ENCODE results near the gene ZNF664.

The ZNF664 gene

DNA sequence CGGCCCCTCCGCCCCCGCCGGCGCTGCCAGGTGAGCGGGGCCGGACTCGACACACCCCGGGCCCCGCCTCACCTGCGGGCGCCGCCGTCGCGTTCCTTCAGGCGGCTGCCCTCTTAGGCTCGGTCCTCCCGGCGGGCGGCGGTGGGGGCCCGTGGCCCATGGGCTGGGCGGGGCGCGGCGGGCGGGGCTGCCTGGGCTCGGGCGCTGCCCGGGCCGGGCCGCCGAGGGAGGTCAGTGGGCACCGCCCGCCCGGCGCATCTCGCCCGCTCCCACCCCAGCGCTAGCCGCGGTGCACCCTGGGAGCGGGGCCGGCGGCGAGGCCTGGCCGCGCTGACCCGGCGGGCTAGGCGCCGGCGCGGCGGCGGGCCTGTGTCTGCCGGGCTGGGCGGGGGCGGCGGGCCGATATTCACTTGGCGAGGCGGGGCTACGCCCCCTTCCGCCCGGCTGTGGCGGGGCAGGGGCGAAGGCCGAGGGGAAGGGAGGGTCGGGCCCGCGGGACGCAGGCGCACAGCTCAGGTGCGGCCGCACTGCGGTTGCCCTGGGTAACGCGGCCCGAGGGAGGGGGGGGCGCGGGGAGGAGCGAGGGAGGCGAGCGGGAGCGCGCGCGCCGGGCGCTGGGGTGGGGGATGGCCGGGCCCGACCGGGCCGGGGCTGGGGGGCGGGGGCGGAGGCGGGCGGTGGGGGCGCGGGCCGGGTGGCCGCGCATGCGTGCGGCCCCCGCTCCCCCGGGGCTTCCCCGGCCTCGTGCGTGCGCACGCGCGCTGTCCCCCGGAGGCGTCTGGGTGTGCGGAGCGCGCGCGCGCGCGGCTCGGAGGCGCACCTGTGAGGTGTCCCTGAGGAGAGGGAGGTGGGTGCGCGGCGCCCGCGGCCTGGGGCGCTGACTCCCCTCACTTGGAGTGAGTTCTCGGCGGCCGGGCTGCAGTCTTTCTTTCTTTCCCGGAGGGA is at the start of gene ZNF664, which contains the start of gene CCDC92:
ZNF664 (plus strand) TSS at position 759 of the 945 bp plus-strand sequence. CDS start 38,930 bp downstream, outside the sequence.
CCDC92 (minus strand) TSS at position 375 of the 945 bp plus-strand sequence. CDS start 28,526 bp downstream, outside the sequence.
- peak; percentile 95 for DNase-seq

DNA sequence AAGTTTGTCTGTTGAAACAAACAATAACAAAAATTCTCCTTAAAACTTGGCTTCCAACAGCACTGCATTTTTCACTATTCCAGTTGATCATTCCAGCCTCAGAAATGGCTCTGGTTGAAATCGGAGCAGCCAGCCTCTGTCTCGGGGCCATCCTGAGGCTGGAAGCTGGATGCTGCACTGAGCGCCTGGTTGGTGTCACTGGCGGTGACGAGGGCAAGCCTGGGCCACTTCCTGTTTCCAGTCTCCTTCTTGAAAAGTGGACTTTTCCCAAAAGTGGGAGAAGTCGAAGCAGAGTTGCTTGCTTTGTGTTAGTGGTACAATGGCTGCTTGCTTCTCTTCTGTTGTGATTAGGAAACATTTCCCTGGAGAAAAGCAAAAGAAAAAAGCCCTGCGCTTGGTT is 49.1 kb upstream of the ZNF664 start:
- no peak for DNase-seq

DNA sequence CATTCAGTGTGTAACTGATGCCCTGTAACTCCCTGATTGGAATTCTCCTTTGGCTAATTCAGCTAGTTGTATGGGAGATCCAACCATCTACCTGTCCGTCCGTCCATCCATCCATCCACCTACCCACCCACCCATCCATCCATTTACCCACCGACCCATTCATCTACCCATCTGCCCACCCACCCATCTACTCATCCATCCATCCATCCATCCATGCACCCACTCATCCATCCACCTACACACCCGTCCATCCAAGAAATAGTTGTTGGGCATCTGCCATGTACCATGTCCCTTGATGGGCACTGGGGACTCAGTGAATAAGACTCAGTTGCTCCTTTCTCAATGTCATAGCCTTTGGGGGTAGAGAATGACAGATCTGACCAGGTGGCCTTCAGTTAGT is 48.5 kb upstream of the ZNF664 start:
- no peak for DNase-seq

DNA sequence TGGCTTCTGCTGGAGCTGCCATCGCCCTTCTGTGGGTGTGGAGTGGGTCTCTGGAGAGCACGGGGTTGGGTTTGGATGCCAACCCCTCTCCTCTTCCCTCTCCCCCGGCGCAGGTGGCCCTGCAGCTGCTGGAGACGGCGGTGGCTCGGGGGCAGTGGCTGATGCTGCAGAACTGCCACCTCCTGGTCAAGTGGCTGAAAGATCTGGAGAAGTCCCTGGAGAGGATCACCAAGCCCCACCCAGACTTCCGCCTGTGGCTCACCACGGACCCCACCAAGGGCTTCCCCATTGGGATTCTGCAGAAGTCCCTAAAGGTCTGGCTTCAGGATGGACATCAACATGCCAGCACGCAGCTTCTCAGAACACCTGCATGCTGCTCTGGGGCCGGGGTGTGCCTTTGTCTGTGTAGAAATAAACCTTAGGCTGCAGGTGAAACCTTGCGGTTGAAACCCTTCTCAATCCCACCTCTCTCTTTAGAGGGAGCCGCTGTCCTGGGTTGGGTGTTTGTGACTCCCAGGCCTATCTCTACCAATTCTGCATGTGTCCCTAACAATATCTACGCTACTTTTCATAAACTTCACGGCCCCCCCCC is 44.6 kb upstream of the ZNF664 start:
- no peak for DNase-seq

DNA sequence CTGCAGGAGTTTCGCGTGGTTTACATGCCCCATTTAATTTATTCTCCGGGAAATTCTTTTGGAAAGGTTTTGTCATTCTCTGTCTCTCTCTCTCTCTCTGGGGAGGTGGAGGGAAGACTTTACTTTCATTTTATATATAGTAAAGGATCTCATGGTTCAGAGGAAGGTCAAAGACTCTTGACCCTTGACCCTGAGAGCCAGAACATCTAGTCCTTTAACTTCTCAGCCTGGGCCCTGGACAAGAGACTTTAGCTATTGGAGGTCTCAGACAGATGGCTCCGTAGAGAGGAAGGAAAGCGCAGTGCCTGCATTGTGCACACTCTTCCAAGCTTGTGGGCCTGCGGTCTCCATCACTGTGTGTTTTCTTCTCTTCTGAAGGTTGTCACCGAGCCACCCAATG is 44.1 kb upstream of the ZNF664 start:
- DNase-seq, result no peak

DNA sequence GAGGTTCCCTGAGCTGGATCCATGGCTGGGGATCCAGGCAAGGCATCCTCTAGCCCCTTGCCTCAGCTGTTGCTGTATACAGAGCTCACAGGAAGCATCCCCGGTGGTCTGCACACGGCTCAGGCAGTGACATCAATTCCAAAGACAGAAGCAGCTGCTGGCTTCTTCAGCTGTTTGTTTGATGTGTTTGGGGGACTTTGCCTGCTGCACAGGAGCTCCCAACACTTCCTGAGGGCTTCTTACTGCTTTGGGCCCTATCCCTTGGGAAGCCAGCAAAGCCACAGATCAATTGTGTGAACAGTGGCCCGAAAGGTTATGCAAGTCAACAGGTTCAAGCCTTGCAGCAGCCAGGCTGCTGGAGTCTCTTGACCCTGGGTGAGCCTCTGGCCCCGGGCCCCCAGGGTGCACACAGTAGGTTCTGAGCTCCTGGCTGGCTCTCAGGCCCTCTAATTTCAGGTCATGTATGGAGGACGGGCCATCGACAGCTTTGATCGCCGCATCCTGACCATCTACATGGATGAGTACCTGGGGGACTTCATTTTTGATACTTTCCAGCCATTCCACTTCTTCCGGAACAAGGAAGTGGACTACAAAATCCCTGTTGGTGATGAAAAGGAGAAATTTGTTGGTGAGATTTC is 43.0 kb upstream of the ZNF664 start:
- DNase-seq, result no peak

DNA sequence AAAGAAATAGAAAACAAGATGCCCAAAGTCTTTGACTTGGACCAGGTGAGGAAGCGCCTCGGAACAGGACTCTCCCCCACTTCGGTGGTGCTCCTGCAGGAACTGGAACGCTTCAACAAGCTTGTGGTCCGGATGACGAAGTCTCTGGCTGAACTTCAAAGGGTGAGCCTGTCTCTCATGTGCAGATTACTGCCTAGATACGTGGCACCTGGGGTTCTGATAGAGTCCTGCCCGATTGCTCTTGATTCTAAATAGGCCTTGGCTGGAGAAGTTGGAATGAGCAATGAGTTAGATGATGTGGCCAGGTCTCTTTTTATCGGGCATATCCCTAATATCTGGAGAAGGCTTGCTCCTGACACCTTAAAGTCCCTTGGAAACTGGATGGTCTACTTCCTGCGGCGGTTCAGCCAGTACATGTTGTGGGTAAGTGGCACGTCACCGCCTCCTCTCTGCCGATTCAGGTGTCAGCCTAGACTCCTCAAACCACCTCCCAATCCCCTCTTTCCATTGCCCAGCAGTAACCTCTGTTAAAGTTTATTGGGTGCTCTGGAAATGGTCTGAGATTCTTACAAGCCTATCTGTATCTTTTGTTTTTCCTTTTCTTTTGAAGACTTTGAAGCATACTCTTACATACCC is 41.2 kb upstream of the ZNF664 start:
- peak; percentile 13 for DNase-seq

DNA sequence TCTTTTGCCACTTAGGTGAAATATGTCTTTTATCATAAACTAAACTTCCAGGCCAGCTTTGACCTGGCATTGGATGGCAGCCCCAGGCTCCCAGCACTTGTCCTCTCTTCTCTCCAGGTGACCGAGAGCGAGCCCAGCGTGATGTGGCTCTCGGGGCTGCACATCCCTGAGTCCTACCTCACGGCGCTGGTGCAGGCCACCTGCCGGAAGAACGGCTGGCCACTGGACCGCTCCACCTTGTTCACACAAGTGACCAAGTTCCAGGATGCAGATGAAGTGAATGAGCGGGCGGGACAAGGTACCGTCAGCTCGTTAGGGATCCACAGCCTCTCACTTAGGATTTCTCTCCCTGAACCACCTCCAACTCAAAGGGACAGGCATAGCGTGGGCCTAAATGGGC is 39.8 kb upstream of the ZNF664 start:
- no peak for DNase-seq

DNA sequence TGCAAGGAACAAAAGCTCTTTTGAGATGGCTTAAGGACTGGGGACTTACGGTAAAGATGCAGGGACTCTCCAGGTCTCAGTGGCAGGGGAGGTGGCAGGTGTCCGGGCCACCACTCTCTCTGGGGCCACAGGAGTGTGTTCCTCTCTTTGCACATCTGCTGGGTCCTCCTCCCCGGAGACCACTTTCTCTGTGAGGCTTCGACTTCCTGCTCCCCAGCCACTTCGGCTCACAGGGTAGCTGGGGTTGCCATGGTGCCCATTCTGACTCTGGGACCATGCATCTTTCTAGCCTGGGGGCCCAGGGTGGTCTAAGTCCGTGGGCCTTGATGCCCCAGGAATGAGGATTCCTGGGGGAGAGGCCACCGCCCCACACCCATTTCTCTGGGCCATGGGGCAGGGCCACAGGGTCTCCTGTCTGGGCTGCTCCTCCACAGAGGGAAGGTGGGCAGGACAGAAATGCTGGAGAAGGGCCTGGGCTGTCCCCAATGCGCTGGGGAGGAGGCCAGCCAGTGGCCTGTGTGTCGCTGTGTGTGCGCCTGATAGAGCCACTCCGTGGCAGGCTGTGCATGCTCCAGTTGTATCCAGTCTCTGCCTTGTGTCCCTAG is 38.9 kb upstream of the ZNF664 start:
- no peak for DNase-seq

DNA sequence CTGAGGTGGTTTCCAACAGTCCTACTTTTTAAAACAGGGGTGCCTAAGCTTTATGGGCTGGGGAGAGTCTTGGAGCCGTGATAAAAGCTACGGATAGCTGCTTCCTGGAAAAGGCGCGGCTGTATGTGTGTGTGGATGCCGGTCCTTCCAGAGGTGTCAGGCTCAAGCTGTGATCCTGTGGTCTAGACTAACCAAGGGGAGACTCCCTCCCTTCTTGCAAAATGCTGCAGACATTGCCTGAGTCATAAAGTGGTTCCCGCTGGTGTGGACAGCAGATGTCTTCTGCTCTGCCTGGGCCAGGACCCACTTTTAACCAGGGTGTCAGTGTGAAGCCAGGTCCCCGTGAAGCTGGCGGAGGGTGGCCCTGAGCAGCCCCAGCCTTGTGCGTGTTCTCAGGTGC is 38.2 kb upstream of the ZNF664 start:
- DNase-seq, result no peak

DNA sequence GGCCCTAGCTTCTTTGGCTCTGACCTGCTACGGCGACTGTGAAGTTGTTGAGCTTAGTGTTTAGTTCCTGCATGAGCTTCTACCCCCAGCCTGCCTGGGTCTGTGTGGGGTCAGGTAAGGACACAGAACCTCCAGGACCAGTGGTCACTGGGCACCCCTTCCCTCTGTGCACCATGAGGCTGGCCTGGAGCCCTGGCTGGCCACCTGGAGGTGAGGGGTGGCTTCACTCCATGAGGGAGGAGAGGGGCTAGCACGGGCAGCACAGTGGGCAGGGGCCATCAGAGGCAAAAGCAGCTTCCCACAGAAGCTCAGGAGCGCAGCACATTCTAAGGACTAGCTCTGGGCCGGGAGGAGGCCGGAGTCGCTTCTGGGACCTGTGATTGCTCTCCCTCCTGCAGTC is 37.1 kb upstream of the ZNF664 start:
- DNase-seq, result no peak

DNA sequence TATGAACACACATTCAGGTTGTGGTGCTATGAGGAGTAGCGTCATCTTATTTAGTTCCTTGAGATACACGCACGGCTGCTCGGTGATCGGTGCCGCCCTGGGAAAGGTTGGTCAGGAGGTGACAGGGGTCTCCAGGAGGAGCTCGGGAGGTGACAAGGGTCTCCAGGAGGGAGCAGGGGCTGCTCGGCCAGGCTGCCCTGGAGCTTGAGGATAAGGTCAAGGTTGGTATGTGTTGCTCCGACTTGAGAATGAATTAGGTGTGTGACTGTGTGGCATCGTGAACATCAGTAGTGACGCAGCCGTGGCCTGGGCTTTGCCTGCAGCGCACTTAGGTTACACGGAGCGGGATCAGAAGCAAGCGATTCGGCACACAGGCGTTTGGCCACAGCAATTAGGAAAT is 36.5 kb upstream of the ZNF664 start:
- no peak for DNase-seq

DNA sequence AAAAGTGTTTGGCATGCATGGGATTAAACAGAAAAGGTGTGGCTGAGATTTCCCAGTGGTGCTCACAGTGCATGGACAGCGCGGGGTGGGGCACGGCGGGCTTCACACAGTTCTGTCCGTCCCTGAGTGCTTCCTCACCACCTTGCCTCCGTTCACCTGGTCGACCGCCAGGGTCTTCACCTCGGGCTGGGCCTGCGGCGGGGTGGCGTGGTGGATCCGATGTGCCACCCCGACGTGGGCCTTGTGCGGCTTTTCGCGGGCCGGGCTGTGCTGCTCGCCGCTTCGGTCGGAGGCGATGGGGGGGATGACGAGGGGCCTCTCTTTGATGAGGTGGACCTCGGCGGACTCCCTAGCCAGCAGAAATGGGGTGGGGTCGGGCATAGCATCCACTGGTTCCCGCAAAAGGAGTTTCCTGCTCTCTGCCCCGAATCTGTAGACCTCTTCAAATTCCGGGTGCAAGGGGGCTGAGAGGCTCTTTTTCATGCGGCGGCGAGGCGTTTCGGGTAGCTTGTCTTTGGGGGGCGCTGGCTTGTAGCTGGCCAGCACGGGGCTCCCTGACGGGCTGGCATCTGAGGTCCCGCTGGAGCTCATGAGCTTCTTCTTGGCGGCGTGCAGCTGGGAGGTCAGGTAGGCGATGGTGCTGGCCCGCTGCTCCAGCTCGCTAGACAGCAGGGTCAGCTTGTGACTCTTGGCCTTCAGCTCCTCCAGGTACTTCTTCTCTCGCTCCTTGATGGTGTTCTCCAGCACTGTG is 35.9 kb upstream of the ZNF664 start:
- no peak for DNase-seq

DNA sequence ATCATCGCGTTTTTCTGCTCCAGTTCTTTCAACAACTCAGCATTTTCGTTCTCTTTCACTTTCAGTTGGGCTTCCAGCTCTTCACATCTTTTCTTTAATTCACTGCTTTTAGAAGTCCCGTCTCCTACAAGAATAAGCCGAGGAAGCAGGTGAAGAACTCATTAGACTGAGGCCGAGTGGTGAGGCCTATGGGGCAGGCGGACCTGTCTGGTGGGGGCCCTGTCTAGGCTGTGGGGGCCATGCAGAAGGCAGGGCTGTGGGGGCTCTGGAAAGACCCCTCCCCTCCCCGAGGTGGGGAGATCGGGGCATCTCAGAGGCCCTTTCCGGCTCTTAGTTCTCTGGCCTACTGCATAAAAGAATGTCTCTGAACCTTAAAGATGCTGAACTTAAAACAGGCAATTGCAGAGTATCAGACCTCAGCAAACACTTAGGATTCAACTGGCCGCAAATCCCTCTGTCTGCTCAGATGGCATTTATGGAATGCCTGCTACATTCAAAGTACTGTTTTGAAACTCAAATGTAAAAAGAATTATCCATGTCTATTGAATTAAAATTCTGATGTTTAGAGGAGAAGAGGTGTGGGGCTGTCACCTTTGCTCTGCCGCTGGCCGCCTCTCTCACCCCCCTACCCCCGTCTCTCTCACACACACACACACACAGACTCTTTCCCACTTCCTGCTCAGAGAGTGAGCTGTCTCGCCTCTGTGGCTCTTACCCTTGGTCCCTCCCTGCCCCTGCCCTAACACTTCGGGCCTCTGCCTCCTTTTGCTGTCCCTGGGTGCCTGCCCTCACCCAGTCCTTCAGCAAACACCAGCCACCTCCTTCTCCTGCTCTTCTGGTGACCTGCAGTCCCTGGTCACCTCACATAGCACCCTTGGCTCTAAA is 35.1 kb upstream of the ZNF664 start:
- DNase-seq, result peak; percentile 16

DNA sequence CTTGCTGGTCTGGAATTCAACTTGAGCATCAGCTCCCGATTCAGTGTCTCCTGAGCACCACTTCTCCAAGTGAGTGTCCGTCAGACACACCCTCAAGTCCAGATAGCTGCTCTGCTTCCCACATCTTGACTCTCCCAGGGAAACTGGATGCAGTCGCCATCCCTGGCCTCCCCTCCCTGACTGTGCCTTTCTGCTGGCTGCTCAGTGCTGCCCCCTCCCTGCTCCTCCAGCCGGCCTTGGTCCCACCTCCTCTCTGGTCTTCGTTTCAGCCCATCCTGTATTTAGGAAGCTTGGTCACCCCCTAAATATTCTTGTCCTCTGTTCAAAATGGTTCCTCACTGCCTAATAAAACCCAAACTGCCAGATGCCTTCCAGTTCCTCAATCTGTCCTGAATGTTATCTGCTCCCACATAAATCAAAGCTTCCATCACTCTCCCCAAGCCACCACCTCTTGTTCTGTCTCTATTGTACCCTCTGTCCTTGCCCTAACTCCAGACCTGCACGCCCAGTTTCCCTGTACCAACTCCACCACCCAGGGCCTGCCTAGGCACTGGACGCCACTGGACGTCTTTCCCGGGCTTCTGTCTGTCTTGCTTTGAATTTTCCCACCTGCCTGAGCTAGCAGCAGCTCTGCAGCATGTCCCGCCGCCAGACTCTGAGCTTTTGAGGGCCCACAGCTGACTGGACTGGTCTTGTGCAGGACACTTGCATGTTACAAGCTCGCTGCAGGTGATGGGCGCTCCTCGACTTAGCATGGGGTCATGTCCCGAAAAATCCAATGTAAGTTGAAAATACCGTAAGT is 34.1 kb upstream of the ZNF664 start:
- no peak for DNase-seq

DNA sequence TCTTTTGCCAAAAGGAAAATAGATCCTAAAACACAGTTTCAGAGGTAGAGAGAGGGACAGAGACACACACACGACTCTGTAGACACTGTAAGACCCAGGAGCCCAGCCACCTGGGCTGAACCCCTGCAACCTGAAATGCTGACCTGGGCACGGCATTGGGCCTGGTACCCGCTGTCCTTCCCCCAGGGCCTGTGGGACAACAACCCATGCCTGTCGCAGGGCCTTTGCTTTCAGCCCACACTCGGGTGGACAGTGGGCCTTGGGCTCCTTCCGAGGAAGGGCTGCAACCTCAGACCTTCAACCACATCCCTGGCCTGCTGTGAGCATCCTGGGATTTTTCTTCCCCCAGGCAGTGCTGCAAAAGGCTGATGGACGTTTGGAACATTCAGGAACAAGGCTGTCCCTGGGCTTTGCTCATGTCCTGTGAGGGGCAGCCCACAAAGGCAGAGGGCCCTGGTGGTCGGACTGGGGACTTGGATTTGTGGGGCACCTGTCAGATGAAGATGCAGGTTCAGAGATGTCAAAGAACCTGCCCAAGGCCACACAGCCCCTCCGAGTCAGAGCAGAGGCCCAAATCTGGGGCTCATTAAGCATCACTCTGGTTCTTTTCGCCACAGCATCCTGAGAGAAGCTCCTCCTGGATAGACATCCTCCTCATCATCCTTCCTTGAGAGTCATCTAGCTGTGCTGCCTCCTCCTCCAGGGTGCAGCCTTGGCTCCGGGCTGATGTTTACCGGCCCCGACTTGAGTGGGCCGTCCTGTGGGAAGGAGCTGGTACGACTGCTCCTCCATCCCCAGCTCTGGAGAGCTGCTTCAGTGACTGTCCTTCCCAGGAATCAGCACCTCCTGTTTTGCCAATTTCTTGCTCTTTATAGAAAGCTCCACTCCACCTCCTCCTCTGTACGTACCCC is 33.0 kb upstream of the ZNF664 start:
- DNase-seq, result no peak

DNA sequence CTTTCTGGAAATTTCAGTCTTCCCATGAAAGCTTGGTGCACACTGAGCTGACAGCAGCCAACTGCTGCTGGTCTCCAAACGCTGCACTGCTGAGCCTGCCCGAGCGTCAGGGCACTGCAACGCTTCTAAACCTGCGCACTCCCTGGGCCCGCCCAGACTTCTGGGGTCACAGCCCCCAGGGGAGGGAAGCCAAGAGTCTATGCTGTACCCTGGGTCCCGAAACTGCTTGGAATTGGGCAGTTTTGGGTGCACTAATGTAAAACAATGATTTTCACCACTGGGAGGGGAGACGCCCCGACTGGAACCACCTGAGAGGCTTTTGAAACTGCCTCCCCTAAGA is 32.4 kb upstream of the ZNF664 start:
- no peak for DNase-seq

DNA sequence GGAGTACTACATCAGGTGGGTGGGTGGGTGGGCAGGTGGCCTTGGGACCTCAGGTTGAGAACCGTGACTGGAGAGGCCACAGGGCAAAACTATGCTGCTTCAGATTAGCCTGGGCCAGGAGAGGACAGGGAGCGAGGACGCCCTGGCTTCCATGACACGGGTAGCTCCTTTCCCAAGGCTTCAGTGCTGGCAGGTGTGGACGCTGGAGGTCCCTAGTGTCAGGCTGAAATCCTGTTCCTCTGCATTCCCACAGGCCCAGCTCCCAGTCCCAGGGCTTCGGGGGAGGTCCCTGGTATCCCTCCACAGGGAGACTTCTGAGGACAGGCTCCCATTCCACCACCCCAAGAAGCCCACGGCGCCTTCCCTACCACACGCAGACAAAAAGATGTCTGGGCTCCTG is 32.0 kb upstream of the ZNF664 start:
- no peak for DNase-seq

DNA sequence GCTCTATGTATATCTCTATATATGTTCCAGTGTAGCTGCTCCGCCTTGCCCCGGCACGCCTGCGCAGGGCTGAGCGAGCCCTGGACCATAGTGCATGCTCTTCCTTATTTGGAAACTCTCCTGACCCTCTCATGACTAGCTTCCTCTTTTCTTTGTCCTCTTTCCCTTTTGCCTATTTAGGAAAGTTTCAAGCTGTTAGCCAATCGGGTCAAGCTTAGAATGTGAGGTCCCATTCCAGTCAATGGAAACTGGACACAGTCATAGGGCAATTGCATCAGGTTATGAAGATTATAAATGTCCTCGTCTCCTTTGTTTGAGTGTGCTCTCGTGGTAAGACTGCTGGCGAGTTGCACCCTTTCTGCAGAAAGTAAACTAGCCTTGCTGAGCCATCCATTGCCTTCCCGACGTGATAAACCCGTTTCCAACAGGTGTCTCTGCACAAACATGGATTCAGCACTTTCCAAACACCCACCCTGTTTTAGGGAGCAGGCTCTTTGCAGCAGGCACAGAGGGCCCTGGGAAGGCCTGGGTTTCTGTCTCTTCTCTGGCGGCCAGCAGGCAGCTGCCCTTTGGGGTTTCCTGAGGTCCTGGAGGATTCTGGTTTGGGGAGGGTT is 31.3 kb upstream of the ZNF664 start:
- DNase-seq, result no peak

All from stimulated activated CD4-positive, alpha-beta T cell treated with anti-CD3 and anti-CD28 coated beads, Interleukin-12 subunit alpha, Interleukin-12 subunit beta, amount 100 ng/mL, for 4 hours (primary cell).